ENCODE data around the gene ZXDC. TPM values are rescaled to one million over a fixed set of nuclear protein-coding genes. Genes with fewer than 3 reads are reported as not detected.

ZXDC gene
- total RNA-seq, 1 experiment from 2014 or later = 33.3 TPM

- Histone ChIP-seq H3K4me3 (ENCODE audit: low read depth in 2 of 2, low read length in 2 of 2) (no peak overlapping the region), H3K27me3 (ENCODE audit: control insufficient read depth, insufficient read depth, low read length) (no peaks in the 10 kb centered on the region), H3K9me3 (ENCODE audit: control insufficient read depth, insufficient read depth, low read depth, low read length) (peaks cover 8% of the 10 kb centered on the region; the same call in 1 of the 2 replicates), H3K4me1 (ENCODE audit: control insufficient read depth, insufficient read depth, low read length) (no peaks in the 10 kb centered on the region), H3K27ac (ENCODE audit: low read length) (no peak overlapping the region), H3K36me3 (ENCODE audit: control insufficient read depth, insufficient read depth, low read length) (no peaks in the 10 kb centered on the region)
- no peak for TF ChIP-seq CTCF (IDR thresholded peaks at IDR 0.05)
- TF ChIP-seq POLR2AphosphoS5 (IDR thresholded peaks at IDR 0.05; ENCODE audit: low read depth, low read length) = no peak
- no peak for TF ChIP-seq TCF7L2 (IDR thresholded peaks at IDR 0.05; ENCODE audit: low read depth, low read length)
- no peak for TF ChIP-seq SIN3A (IDR thresholded peaks at IDR 0.05; ENCODE audit: borderline replicate concordance, insufficient read depth, low read depth, low read length)
- no peak for TF ChIP-seq REST (IDR thresholded peaks at IDR 0.05; ENCODE audit: insufficient read depth in 1 of 2, low read depth in 2 of 2, low read length in 1 of 2)
- CTCF ChIA-PET = no interaction called here
- DNase-seq (ENCODE audit: low read depth, low spot score) (no peak), ATAC-seq (no peak)
- in situ Hi-C loops (cut with HindIII; ENCODE audit: low pct_unique_long_range_greater_than_20kb, low sequenced_read_pairs) = no loop called here
- no TSS peak for BruUV-seq (replicated peaks)
- POLR2A ChIA-PET = no interaction called here
- intact Hi-C loops (cut with micrococcal nuclease; ENCODE audit: unreplicated experiment) = no loop called here
These were observed 53.6 kb downstream of the ZXDC start for GRCh38 chr3:126422121-126422520.

GRCh38 chr3:126421573-126422119 lies 54.0 kb downstream of the ZXDC start:
- intact Hi-C loops (cut with micrococcal nuclease; ENCODE audit: unreplicated experiment) (no loop called here), in situ Hi-C loops (cut with HindIII; ENCODE audit: low pct_unique_long_range_greater_than_20kb, low sequenced_read_pairs) (no loop called here)
- ATAC-seq (no peak; the same call in 1 of the 2 replicates), DNase-seq (ENCODE audit: low read depth, low spot score) (no peak)
- ChIA-PET CTCF (no interaction called here), POLR2A (no interaction called here)
- H3K27ac ChIP-seq (ENCODE audit: low read length) = no peak overlapping the region
- TF ChIP-seq CTCF (IDR thresholded peaks at IDR 0.05) = no peak
- no peak for TF ChIP-seq POLR2AphosphoS5 (IDR thresholded peaks at IDR 0.05; ENCODE audit: low read depth, low read length)
- no peak for TF ChIP-seq TCF7L2 (IDR thresholded peaks at IDR 0.05; ENCODE audit: low read depth, low read length)
- TF ChIP-seq REST (IDR thresholded peaks at IDR 0.05; ENCODE audit: insufficient read depth in 1 of 2, low read depth in 2 of 2, low read length in 1 of 2) = no peak
- TF ChIP-seq SIN3A (IDR thresholded peaks at IDR 0.05; ENCODE audit: borderline replicate concordance, insufficient read depth, low read depth, low read length) = no peak
- H3K4me3 ChIP-seq (ENCODE audit: low read depth in 2 of 2, low read length in 2 of 2) = no peak overlapping the region
- H3K4me1 ChIP-seq (ENCODE audit: control insufficient read depth, insufficient read depth, low read length) = no peaks in the 10 kb centered on the region
- H3K9me3 ChIP-seq (ENCODE audit: control insufficient read depth, insufficient read depth, low read depth, low read length) = 0 out of 2 replicates have a peak, but pooled peaks cover 4% of the 10 kb centered on the region
- no peaks in the 10 kb centered on the region for H3K36me3 ChIP-seq (ENCODE audit: control insufficient read depth, insufficient read depth, low read length)
- H3K27me3 ChIP-seq (ENCODE audit: control insufficient read depth, insufficient read depth, low read length) = no peaks in the 10 kb centered on the region
- BruUV-seq (replicated peaks) = no TSS peak

Data from Panc1 (cell line).